Adrenal gland (tissue), 12 donors: Measurements from ENCODE around the gene GNPDA1. TPM values are rescaled to one million over a fixed set of nuclear protein-coding genes. Genes with fewer than 3 reads are reported as not detected.
A peak's percentile ranks its signal among the peaks of the same experiment; 100 is the strongest.
"Not testable (repeated sequence)": the region's sequence is repeated elsewhere in the genome, so short reads cannot be mapped to it uniquely, and the experiment has no call there.

Source experiments
- DNase-seq, 7 donors: peaks; one replicate each; pipeline ENCODE4 v3.0.0-alpha.2; 2019 to 2020
- H3K27ac ChIP-seq, 5 donors: fragments of 200-600 bp; sonication (generic) in 4 of 5; 1 replicate in 3 of 5; 2 replicates in 2 of 5; pipeline versions ENCODE4 v1.5.1 to v1.8.0; 2016 to 2020; ENCODE audit warnings: mild to moderate bottlenecking in 1 of 5
- H3K27me3 ChIP-seq: fragments of 200-600 bp; 2 replicates; pipeline ENCODE4 v1.8.0; 2021
- H3K36me3 ChIP-seq, 2 donors: fragments of 200-600 bp; replicated peaks in 1 of 2; 1 replicate in 1 of 2; 2 replicates in 1 of 2; pipeline versions ENCODE4 v1.5.1 to v1.8.0; 2018 to 2022
- H3K4me1 ChIP-seq, 2 donors: fragments of 200-600 bp; replicated peaks in 1 of 2; 1 replicate in 1 of 2; 2 replicates in 1 of 2; pipeline versions ENCODE4 v1.5.1 to v1.8.0; 2018 to 2021
- H3K4me3 ChIP-seq, 4 donors: fragments of 200-600 bp; sonication (generic) in 3 of 4; one replicate each; pipeline ENCODE4 v1.5.1; 2016 to 2018
- H3K9me3 ChIP-seq, 3 donors: fragments of 200-600 bp; sonication (generic) in 1 of 3; replicated peaks in 1 of 3; 1 replicate in 2 of 3; 2 replicates in 1 of 3; pipeline versions ENCODE4 v1.5.1 to v1.8.0; 2016 to 2021
- POLR2A ChIP-seq, 2 donors: fragments of 450-650 bp; IDR thresholded peaks; one replicate each; pipeline ENCODE4 v1.6.1; 2017; ENCODE audit warnings: antibody characterized with exemption in 2 of 2, mild to moderate bottlenecking in 2 of 2, moderate library complexity in 1 of 2
- WGBS, 4 donors: extraction: QIAGEN DNeasy Blood & Tissue Kit in 2 of 4; methylation state at CpG; one replicate each; pipeline versions ENCODE4 v1.1.5 to v1.1.7; 2013 to 2017; 5-methylcytosine and 5-hydroxymethylcytosine counted together
- intact Hi-C, 2 donors: fragments of 100-400 bp; cut with DNase I; formaldehyde crosslinking; loops; one replicate each; pipeline versions ENCODE4 v1.14.1 to v1.15.0; 2022 to 2023
- polyA plus RNA-seq, 3 donors: library from polyadenylated mRNA; stranded (reverse); fragments of 200-250 nt in 2 of 3; fragments of 350-450 nt in 1 of 3; fragmentation: Illumina TruSeq in 1 of 3; extraction: RNeasy Lipid Tissue Mini Kit (QIAGEN cat#74804) in 1 of 3; gene quantifications; one replicate each; pipeline ENCODE4 v1.2.3, GENCODE V29; 2013 to 2014
- total RNA-seq, 9 donors: library from RNA; depleted of rRNA in 4 of 9; stranded (reverse); fragments of >200 nt in 4 of 9; fragments of 120-200 nt in 1 of 9; fragmentation: NEBNext Ultra II Directional in 1 of 9; extraction: Animal tissue kit (Norgen Biotek cat#: 25700) in 1 of 9; gene quantifications; one replicate each; pipeline versions ENCODE4 v1.1.0 to v1.2.4, GENCODE V29; 2013 to 2023
- TF ChIP-seq, protein P1 (sequence below), 6 experiments: fragments of 450-650 bp in 4 of 6; fragments of 200-600 bp in 2 of 6; sonication (generic) in 1 of 6; IDR thresholded peaks; 1 replicate in 5 of 6; 2 replicates in 1 of 6; pipeline versions ENCODE4 v1.5.1 to v1.8.0; 2016 to 2021; ENCODE audit warnings: antibody characterized with exemption in 6 of 6, mild to moderate bottlenecking in 2 of 6, moderate library complexity in 1 of 6
- donor health status: healthy with polysubstance abuse.
- donor health status: Bipolar disorder and iron deficiency.
- donor health status: DM: yes; HTN: yes; CAD: no.
- donor health status: DM: no; HTN: no; CAD: no.
- donor health status: DM: no; HTN: no; CAD: no.
- donor health status: DM: yes; HTN: yes; CAD: no.

GNPDA1 gene
- total and polyA plus RNA-seq, 12 donors: 23.3 to 92.8 (median 58.7) TPM

GRCh38 chr5:142056816-142057696, 44.2 kb upstream of the GNPDA1 start:
- peaks cover 0 to 20% of the 10 kb centered on the region in 2 donors for H3K4me1 ChIP-seq
- H3K27ac ChIP-seq: no peak overlapping the region
- no peaks in the 10 kb centered on the region for H3K36me3 ChIP-seq
- TF ChIP-seq, protein P1, sequence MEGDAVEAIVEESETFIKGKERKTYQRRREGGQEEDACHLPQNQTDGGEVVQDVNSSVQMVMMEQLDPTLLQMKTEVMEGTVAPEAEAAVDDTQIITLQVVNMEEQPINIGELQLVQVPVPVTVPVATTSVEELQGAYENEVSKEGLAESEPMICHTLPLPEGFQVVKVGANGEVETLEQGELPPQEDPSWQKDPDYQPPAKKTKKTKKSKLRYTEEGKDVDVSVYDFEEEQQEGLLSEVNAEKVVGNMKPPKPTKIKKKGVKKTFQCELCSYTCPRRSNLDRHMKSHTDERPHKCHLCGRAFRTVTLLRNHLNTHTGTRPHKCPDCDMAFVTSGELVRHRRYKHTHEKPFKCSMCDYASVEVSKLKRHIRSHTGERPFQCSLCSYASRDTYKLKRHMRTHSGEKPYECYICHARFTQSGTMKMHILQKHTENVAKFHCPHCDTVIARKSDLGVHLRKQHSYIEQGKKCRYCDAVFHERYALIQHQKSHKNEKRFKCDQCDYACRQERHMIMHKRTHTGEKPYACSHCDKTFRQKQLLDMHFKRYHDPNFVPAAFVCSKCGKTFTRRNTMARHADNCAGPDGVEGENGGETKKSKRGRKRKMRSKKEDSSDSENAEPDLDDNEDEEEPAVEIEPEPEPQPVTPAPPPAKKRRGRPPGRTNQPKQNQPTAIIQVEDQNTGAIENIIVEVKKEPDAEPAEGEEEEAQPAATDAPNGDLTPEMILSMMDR (IDR thresholded peaks at IDR 0.05): no peak
- TF ChIP-seq POLR2A (IDR thresholded peaks at IDR 0.05): no peak
- no peak overlapping the region for H3K4me3 ChIP-seq
- H3K9me3 ChIP-seq: no peaks in the 10 kb centered on the region
- intact Hi-C loops: no loop called here
- 74 to 76% (median 74%) methylated on average over 5 of the region's 5 CpGs for WGBS, 4 donors
- no peak for DNase-seq
- no peaks in the 10 kb centered on the region for H3K27me3 ChIP-seq

DNA sequence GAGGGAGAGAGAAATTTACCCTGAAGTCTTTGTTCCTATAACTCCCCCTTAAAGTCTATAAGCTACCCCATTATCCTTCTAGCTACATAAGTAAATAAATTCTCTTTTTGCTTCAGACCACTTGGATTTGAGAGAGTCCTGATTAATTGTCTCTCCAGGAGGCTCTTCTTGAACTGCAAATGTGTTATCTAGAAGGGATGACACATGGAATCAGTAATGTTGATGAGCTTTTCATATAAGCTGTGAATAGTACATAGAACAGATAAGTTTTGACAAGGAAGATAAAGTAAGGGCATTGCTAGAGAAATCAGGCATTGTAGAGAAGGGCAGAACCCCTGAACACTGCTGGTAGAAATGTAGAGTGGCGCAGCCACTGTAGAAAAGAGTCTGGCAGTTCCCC, 42.5 kb upstream of the GNPDA1 start:
- Histone ChIP-seq H3K27me3 (no peaks in the 10 kb centered on the region), H3K27ac (no peak overlapping the region), H3K4me3 (no peak overlapping the region), H3K36me3 (no peaks in the 10 kb centered on the region), H3K9me3 (no peaks in the 10 kb centered on the region), H3K4me1 (peaks cover 0 to 20% of the 10 kb centered on the region in 2 donors)
- no peak for TF ChIP-seq POLR2A (IDR thresholded peaks at IDR 0.05)
- DNase-seq: no peak
- intact Hi-C loops: no loop called here
- 96 to 100% (median 99%) methylated on average over 1 of the region's 1 CpG for WGBS, 4 donors

- Histone ChIP-seq H3K27me3 (no peaks in the 10 kb centered on the region), H3K4me1 (peaks cover 0 to 11% of the 10 kb centered on the region in 2 donors), H3K27ac (peak overlapping the region in 2 of 5 donors; percentile 34 to 69), H3K36me3 (no peaks in the 10 kb centered on the region), H3K9me3 (no peaks in the 10 kb centered on the region), H3K4me3 (no peak overlapping the region)
- DNase-seq: peak in 5 of 7 donors; percentile 20 to 65 (median 42)
- 46 to 52% (median 50%) methylated on average over 4 of the region's 4 CpGs for WGBS, 4 donors
- TF ChIP-seq, protein P1 (IDR thresholded peaks at IDR 0.05): no peak
- peak in 1 of 2 donors; percentile 11 for TF ChIP-seq POLR2A (IDR thresholded peaks at IDR 0.05)
- intact Hi-C loops: no loop called here
Measured at GRCh38 chr5:142053426-142054151, 40.8 kb upstream of the GNPDA1 start.

DNA sequence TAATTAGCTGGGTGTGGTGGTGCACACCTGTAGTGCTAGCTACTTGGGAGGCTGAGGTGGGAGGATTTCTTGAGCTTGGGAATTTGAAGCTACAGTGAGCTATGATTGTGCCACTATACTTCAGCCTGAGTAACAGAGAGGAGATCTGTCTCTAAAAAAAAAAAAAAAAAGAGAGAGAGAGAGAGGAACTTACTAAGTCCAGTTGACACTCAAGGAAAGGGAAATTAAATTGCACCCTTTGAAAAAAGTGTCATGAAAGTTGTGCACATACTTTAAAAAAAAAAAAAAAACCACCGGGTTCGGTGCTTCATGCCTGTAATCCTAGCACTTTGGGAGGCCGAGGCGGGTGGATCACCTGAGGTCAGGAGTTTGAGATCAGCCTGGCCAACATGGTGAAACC, 39.2 kb upstream of the GNPDA1 start:
- H3K27ac ChIP-seq, H3K27me3 ChIP-seq, H3K36me3 ChIP-seq, H3K4me3 ChIP-seq, H3K9me3 ChIP-seq, intact Hi-C loops, DNase-seq: not testable (repeated sequence)
- H3K4me1 ChIP-seq: peaks cover 0 to 11% of the 10 kb centered on the region in 2 donors
- 86 to 90% (median 87%) methylated on average over 4 of the region's 4 CpGs for WGBS, 4 donors

DNA sequence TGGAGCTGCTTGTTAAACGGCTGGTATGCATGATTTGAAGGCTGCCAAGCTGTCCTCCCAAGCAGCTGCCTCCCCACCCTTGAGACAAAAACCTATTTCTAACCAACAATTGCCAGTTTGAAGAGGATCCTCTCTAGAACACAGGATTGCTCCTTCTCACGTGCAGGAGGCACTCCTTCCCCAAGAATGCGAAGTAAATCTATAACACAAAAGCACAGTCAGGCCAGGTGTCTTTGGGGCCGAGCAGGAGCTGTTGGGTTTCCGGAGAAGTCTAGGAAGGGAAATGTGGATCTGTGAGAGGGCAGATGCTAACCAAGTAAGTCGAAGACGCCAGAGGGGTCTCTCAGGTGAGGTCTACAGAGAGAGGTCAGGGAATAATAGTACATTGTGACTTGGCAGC, 35.4 kb upstream of the GNPDA1 start:
- WGBS, 4 donors: 74 to 85% (median 76%) methylated on average over 7 of the region's 7 CpGs
- TF ChIP-seq POLR2A (IDR thresholded peaks at IDR 0.05): no peak
- TF ChIP-seq, protein P1 (IDR thresholded peaks at IDR 0.05): no peak
- no peak for DNase-seq
- H3K36me3 ChIP-seq: no peaks in the 10 kb centered on the region
- no peak overlapping the region for H3K4me3 ChIP-seq
- intact Hi-C loops: no loop called here
- peaks cover 0 to 2% of the 10 kb centered on the region in 2 donors for H3K4me1 ChIP-seq
- no peak overlapping the region for H3K27ac ChIP-seq
- H3K27me3 ChIP-seq: no peaks in the 10 kb centered on the region
- no peaks in the 10 kb centered on the region for H3K9me3 ChIP-seq
